ENCODE data around the gene ZNF839. TPM values are rescaled to one million over a fixed set of nuclear protein-coding genes. Genes with fewer than 3 reads are reported as not detected.
"Not testable (repeated sequence)": the region's sequence is repeated elsewhere in the genome, so short reads cannot be mapped to it uniquely, and the experiment has no call there.

The ZNF839 gene
- total RNA-seq, 2 experiments from 2014 or later: 20.2 to 23.3 TPM

DNA sequence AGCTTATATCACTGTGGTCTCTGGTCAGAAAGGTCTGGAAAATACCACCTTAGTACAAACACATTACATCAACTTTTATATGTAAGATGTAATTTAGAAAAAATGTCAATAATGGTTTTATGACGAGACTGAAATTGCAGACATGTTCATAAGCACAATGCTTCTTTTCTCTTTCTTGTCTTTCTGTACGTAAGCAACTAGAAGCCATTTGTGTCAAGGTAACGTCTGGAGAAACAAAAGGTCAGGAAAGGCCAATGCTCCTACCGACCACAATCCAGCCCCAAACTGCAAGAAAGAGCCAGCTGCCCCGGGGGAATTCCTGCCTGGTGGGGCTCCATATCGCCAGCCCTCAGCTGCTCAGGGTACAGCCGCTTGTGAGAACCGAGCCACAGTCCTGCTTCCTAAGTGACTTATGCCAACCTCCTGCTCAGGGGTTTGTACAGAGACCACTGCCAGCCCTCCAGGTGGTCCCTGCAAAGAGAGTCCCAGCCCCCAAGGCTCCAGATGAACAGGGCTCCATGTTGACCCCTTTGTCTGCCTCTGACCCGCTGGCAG is 6.3 kb downstream of the ZNF839 start:
- peaks cover under 1% of the 10 kb centered on the region; the same call in 1 of the 2 replicates for H3K79me2 ChIP-seq (ENCODE audit: insufficient read depth, low read depth, low read length)
- no peak overlapping the region for H3K4me3 ChIP-seq (ENCODE audit: low read depth, low read length, poor library complexity, severe bottlenecking)
- ChIA-PET CTCF (ENCODE audit: unreplicated experiment) (no interaction called here), POLR2A (interaction anchor here (0.6 kb wide), 1 partner anchor 42 kb away, joined by 3 read pairs; no protein-coding TSS in a partner anchor)
- H3K4me1 ChIP-seq (ENCODE audit: insufficient read depth, low read length, poor library complexity, severe bottlenecking): peaks cover 8% of the 10 kb centered on the region
- H2AFZ ChIP-seq (ENCODE audit: low read length): no peak overlapping the region
- H3K9me2 ChIP-seq (ENCODE audit: insufficient read depth, low read length): no peaks in the 10 kb centered on the region
- no TSS peak for BruUV-seq (replicated peaks)
- no peak overlapping the region for H3K4me2 ChIP-seq (ENCODE audit: low read length)
- no peaks in the 10 kb centered on the region for H4K20me1 ChIP-seq (ENCODE audit: insufficient read depth, low read length)
- peaks cover 28% of the 10 kb centered on the region; the same call in 1 of the 2 replicates for H3K36me3 ChIP-seq (ENCODE audit: insufficient read depth, low read length)
- no peak for DNase-seq (ENCODE audit: low spot score)
- intact Hi-C loops (cut with micrococcal nuclease; ENCODE audit: unreplicated experiment): no loop called here
- no peaks in the 10 kb centered on the region for H3K9me3 ChIP-seq (ENCODE audit: low read length)
- TF ChIP-seq EZH2phosphoT487 (IDR thresholded peaks at IDR 0.05; ENCODE audit: borderline replicate concordance, low read depth, low read length): no peak
- TF ChIP-seq, protein P1, sequence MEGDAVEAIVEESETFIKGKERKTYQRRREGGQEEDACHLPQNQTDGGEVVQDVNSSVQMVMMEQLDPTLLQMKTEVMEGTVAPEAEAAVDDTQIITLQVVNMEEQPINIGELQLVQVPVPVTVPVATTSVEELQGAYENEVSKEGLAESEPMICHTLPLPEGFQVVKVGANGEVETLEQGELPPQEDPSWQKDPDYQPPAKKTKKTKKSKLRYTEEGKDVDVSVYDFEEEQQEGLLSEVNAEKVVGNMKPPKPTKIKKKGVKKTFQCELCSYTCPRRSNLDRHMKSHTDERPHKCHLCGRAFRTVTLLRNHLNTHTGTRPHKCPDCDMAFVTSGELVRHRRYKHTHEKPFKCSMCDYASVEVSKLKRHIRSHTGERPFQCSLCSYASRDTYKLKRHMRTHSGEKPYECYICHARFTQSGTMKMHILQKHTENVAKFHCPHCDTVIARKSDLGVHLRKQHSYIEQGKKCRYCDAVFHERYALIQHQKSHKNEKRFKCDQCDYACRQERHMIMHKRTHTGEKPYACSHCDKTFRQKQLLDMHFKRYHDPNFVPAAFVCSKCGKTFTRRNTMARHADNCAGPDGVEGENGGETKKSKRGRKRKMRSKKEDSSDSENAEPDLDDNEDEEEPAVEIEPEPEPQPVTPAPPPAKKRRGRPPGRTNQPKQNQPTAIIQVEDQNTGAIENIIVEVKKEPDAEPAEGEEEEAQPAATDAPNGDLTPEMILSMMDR (conservative IDR thresholded peaks at IDR 0.05; ENCODE audit: low read length): no peak
- no peak overlapping the region for H3K27ac ChIP-seq (ENCODE audit: low read depth, low read length, poor library complexity, severe bottlenecking)

GRCh38 chr14:102326583-102326982 is 7.0 kb downstream of the ZNF839 start:
- Histone ChIP-seq H3K9me2 (ENCODE audit: insufficient read depth, low read length) (no peaks in the 10 kb centered on the region), H3K79me2 (ENCODE audit: insufficient read depth, low read depth, low read length) (no peaks in the 10 kb centered on the region), H3K4me3 (ENCODE audit: low read depth, low read length, poor library complexity, severe bottlenecking) (no peak overlapping the region), H4K20me1 (ENCODE audit: insufficient read depth, low read length) (no peaks in the 10 kb centered on the region), H3K9me3 (ENCODE audit: low read length) (no peaks in the 10 kb centered on the region), H3K4me1 (ENCODE audit: insufficient read depth, low read length, poor library complexity, severe bottlenecking) (peaks cover 3% of the 10 kb centered on the region), H3K36me3 (ENCODE audit: insufficient read depth, low read length) (peaks cover 29% of the 10 kb centered on the region; the same call in 1 of the 2 replicates), H3K4me2 (ENCODE audit: low read length) (no peak overlapping the region), H2AFZ (ENCODE audit: low read length) (no peak overlapping the region), H3K27ac (ENCODE audit: low read depth, low read length, poor library complexity, severe bottlenecking) (no peak overlapping the region)
- TF ChIP-seq, protein P1 (conservative IDR thresholded peaks at IDR 0.05; ENCODE audit: low read length): no peak
- TF ChIP-seq EZH2phosphoT487 (IDR thresholded peaks at IDR 0.05; ENCODE audit: borderline replicate concordance, low read depth, low read length): no peak
- DNase-seq (ENCODE audit: low spot score): no peak
- POLR2A ChIA-PET: no interaction called here
- intact Hi-C loops (cut with micrococcal nuclease; ENCODE audit: unreplicated experiment): no loop called here
- CTCF ChIA-PET (ENCODE audit: unreplicated experiment): no interaction called here
- no TSS peak for BruUV-seq (replicated peaks)

GRCh38 chr14:102329381-102329780 is 9.8 kb downstream of the ZNF839 start:
- H3K79me2 ChIP-seq (ENCODE audit: insufficient read depth, low read depth, low read length); H3K9me3 ChIP-seq (ENCODE audit: low read length); H3K4me2 ChIP-seq (ENCODE audit: low read length); H3K4me3 ChIP-seq (ENCODE audit: low read depth, low read length, poor library complexity, severe bottlenecking); CTCF ChIA-PET (ENCODE audit: unreplicated experiment); H3K27ac ChIP-seq (ENCODE audit: low read depth, low read length, poor library complexity, severe bottlenecking); POLR2A ChIA-PET; H2AFZ ChIP-seq (ENCODE audit: low read length); H4K20me1 ChIP-seq (ENCODE audit: insufficient read depth, low read length); H3K9me2 ChIP-seq (ENCODE audit: insufficient read depth, low read length); DNase-seq (ENCODE audit: low spot score); BruUV-seq (replicated peaks); intact Hi-C loops (cut with micrococcal nuclease; ENCODE audit: unreplicated experiment); H3K4me1 ChIP-seq (ENCODE audit: insufficient read depth, low read length, poor library complexity, severe bottlenecking): not testable (repeated sequence)
- peaks cover 22% of the 10 kb centered on the region for H3K36me3 ChIP-seq (ENCODE audit: insufficient read depth, low read length)
